Measurements from ENCODE around the gene RTN3. TPM values are rescaled to one million over a fixed set of nuclear protein-coding genes. Genes with fewer than 3 reads are reported as not detected.

The RTN3 gene
- total RNA-seq, 1 donor from 2014 or later, result 279 TPM

DNA sequence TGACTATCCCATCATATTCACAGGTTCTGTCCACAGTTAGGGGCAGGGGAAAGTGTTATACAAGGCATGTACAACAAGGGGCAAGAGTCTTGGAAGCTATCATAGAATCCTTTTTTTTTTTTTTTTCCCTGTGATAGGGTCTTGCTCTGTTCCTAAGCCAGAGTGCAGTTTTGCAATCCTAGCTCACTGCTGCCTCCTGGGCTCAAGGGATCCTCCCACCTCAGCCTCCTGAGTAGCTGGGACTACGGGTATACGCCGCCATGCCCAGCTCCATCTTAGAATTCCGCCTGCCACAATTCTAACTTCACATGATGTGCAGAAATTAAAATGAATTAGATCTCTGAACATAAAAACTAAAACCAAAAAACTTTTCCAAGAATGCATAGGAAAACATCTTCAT, 55.6 kb downstream of the RTN3 start:
- Histone ChIP-seq H4K20me1 (ENCODE audit: low read depth) (peaks cover 75% of the 10 kb centered on the region), H3F3A (ENCODE audit: low read depth) (peaks cover 33% of the 10 kb centered on the region), H3K9me3 (ENCODE audit: low read depth) (no peaks in the 10 kb centered on the region), H3K4me3 (no peak overlapping the region), H3K4me2 (no peak overlapping the region), H3K27ac (no peak overlapping the region), H3K36me3 (no peaks in the 10 kb centered on the region), H3K27me3 (no peaks in the 10 kb centered on the region), H3K79me2 (ENCODE audit: low read depth) (peaks cover 80% of the 10 kb centered on the region), H2AFZ (replicated peaks) (no peak overlapping the region), H3K4me1 (no peaks in the 10 kb centered on the region), H3K9ac (no peak overlapping the region)
- Mint-ChIP-seq H3K9me3 (no peaks in the 10 kb centered on the region), H3K27me3 (ENCODE audit: insufficient read depth, low read depth) (peaks cover 5% of the 10 kb centered on the region), H3K4me3 (no peak overlapping the region), H3K4me1 (peaks cover 2% of the 10 kb centered on the region), H3K27ac (no peak overlapping the region), H3K36me3 (peaks cover 4% of the 10 kb centered on the region)
- DNase-seq (ENCODE audit: low spot score), result no peak
- TF ChIP-seq EZH2phosphoT487 (IDR thresholded peaks at IDR 0.05), result no peak
- TF ChIP-seq EZH2 (IDR thresholded peaks at IDR 0.05), result no peak
- TF ChIP-seq, protein P1, sequence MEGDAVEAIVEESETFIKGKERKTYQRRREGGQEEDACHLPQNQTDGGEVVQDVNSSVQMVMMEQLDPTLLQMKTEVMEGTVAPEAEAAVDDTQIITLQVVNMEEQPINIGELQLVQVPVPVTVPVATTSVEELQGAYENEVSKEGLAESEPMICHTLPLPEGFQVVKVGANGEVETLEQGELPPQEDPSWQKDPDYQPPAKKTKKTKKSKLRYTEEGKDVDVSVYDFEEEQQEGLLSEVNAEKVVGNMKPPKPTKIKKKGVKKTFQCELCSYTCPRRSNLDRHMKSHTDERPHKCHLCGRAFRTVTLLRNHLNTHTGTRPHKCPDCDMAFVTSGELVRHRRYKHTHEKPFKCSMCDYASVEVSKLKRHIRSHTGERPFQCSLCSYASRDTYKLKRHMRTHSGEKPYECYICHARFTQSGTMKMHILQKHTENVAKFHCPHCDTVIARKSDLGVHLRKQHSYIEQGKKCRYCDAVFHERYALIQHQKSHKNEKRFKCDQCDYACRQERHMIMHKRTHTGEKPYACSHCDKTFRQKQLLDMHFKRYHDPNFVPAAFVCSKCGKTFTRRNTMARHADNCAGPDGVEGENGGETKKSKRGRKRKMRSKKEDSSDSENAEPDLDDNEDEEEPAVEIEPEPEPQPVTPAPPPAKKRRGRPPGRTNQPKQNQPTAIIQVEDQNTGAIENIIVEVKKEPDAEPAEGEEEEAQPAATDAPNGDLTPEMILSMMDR (IDR thresholded peaks at IDR 0.05), result no peak

GRCh38 chr11:63737718-63738117, 56.4 kb downstream of the RTN3 start:
- Histone ChIP-seq H3K9me3 (ENCODE audit: low read depth) (no peaks in the 10 kb centered on the region), H3K4me3 (no peak overlapping the region), H3K4me2 (no peak overlapping the region), H3F3A (ENCODE audit: low read depth) (peaks cover 32% of the 10 kb centered on the region), H4K20me1 (ENCODE audit: low read depth) (peaks cover 73% of the 10 kb centered on the region), H2AFZ (replicated peaks) (no peak overlapping the region), H3K9ac (no peak overlapping the region), H3K27ac (peak overlapping the region; percentile 35), H3K27me3 (no peaks in the 10 kb centered on the region), H3K79me2 (ENCODE audit: low read depth) (peaks cover 80% of the 10 kb centered on the region), H3K4me1 (no peaks in the 10 kb centered on the region), H3K36me3 (no peaks in the 10 kb centered on the region)
- Mint-ChIP-seq H3K4me3 (no peak overlapping the region), H3K27ac (no peak overlapping the region), H3K36me3 (peaks cover 6% of the 10 kb centered on the region), H3K9me3 (no peaks in the 10 kb centered on the region), H3K27me3 (ENCODE audit: insufficient read depth, low read depth) (peaks cover 5% of the 10 kb centered on the region), H3K4me1 (peaks cover 2% of the 10 kb centered on the region)
- TF ChIP-seq EZH2 (IDR thresholded peaks at IDR 0.05) (no peak), EZH2phosphoT487 (IDR thresholded peaks at IDR 0.05) (no peak)
- TF ChIP-seq, protein P1 (IDR thresholded peaks at IDR 0.05), result no peak
- DNase-seq (ENCODE audit: low spot score), result no peak

- Histone ChIP-seq H3K27me3 (no peaks in the 10 kb centered on the region), H3K79me2 (ENCODE audit: low read depth) (peaks cover 81% of the 10 kb centered on the region), H3K27ac (peak overlapping the region; percentile 35), H3K9me3 (ENCODE audit: low read depth) (no peaks in the 10 kb centered on the region), H4K20me1 (ENCODE audit: low read depth) (peaks cover 79% of the 10 kb centered on the region), H3K4me1 (no peaks in the 10 kb centered on the region), H3K4me3 (no peak overlapping the region), H3K9ac (no peak overlapping the region), H3K4me2 (no peak overlapping the region), H3F3A (ENCODE audit: low read depth) (peaks cover 32% of the 10 kb centered on the region), H2AFZ (replicated peaks) (no peak overlapping the region), H3K36me3 (no peaks in the 10 kb centered on the region)
- H3K4me3 Mint-ChIP-seq, result no peak overlapping the region
- H3K9me3 Mint-ChIP-seq, result no peaks in the 10 kb centered on the region
- H3K4me1 Mint-ChIP-seq, result peaks cover 2% of the 10 kb centered on the region
- DNase-seq (ENCODE audit: low spot score), result peak; percentile 79
- H3K36me3 Mint-ChIP-seq, result peaks cover 4% of the 10 kb centered on the region
- H3K27ac Mint-ChIP-seq, result no peak overlapping the region
- no peak for TF ChIP-seq EZH2 (IDR thresholded peaks at IDR 0.05)
- TF ChIP-seq, protein P1 (IDR thresholded peaks at IDR 0.05), result peak; percentile 88
- H3K27me3 Mint-ChIP-seq (ENCODE audit: insufficient read depth, low read depth), result peaks cover 2% of the 10 kb centered on the region
These were observed 57.5 kb downstream of the RTN3 start for GRCh38 chr11:63738720-63739360.

All from neural progenitor cell (in vitro differentiated cells).